MM.1S (cell line): ENCODE measurements around the gene PHAF1.
A peak's percentile ranks its signal among the peaks of the same experiment; 100 is the strongest.

ENCODE experiments used
- DNase-seq: peaks from one replicate; pipeline ENCODE4 v3.0.0-alpha.2; 2015
- H2AFZ ChIP-seq: fragments of 300-600 bp; sonication (generic); 2 replicates; pipeline ENCODE4 v1.6.0; 2016; ENCODE audit warnings: antibody characterized with exemption, low read length
- H3F3A ChIP-seq: fragments of 300-600 bp; sonication (generic); 2 replicates; pipeline ENCODE4 v1.6.1; 2016; ENCODE audit warnings: mild to moderate bottlenecking, antibody characterized with exemption, low read length, moderate library complexity, mixed read lengths; ENCODE audit not compliant: insufficient read depth
- H3K27ac ChIP-seq: fragments of 300-600 bp; sonication (generic); 2 replicates; pipeline ENCODE4 v1.5.1; 2016; ENCODE audit warnings: mild to moderate bottlenecking, low read length
- H3K27me3 ChIP-seq: fragments of 300-600 bp; sonication (generic); replicated peaks from 2 replicates; pipeline ENCODE4 v1.6.0; 2016; ENCODE audit warnings: low read length; ENCODE audit not compliant: insufficient read depth
- H3K36me3 ChIP-seq: fragments of 300-600 bp; sonication (generic); replicated peaks from 2 replicates; pipeline ENCODE4 v1.6.1; 2016; ENCODE audit warnings: mild to moderate bottlenecking, low read length, mixed read lengths; ENCODE audit not compliant: insufficient read depth
- H3K4me1 ChIP-seq: fragments of 300-600 bp; sonication (generic); 2 replicates; pipeline ENCODE4 v1.6.1; 2016; ENCODE audit warnings: low read length, mixed read lengths
- H3K4me2 ChIP-seq: fragments of 300-600 bp; sonication (generic); 2 replicates; pipeline ENCODE4 v1.6.0; 2016; ENCODE audit warnings: low read depth, low read length
- H3K4me3 ChIP-seq: fragments of 300-600 bp; sonication (generic); 2 replicates; pipeline ENCODE4 v1.5.1; 2016; ENCODE audit warnings: low read length, mixed read lengths
- H3K79me2 ChIP-seq: fragments of 300-600 bp; sonication (generic); 2 replicates; pipeline ENCODE4 v1.6.1; 2016; ENCODE audit warnings: mixed run types, low read length, mixed read lengths
- H3K9ac ChIP-seq: fragments of 300-600 bp; sonication (generic); 2 replicates; pipeline ENCODE4 v1.6.1; 2016; ENCODE audit warnings: low read length, mixed read lengths
- H3K9me2 ChIP-seq: fragments of 300-600 bp; sonication (generic); replicated peaks from 2 replicates; pipeline ENCODE4 v1.6.1; 2016; ENCODE audit warnings: mild to moderate bottlenecking, low read length, mixed read lengths; ENCODE audit not compliant: insufficient read depth
- H3K9me3 ChIP-seq: fragments of 300-600 bp; sonication (generic); replicated peaks from 2 replicates; pipeline ENCODE4 v1.6.1; 2016; ENCODE audit warnings: mild to moderate bottlenecking, low read length, mixed read lengths; ENCODE audit not compliant: insufficient read depth
- H4K20me1 ChIP-seq: fragments of 300-600 bp; sonication (generic); 2 replicates; pipeline ENCODE4 v1.6.1; 2016; ENCODE audit warnings: mild to moderate bottlenecking, low read length, moderate library complexity, mixed read lengths; ENCODE audit not compliant: insufficient read depth
- EZH2 ChIP-seq: fragments of 300-600 bp; sonication (generic); optimal IDR thresholded peaks from 2 replicates; pipeline ENCODE3; 2017; ENCODE audit warnings: low read depth, mild to moderate bottlenecking, antibody characterized with exemption, low read length, mixed read lengths
- EZH2phosphoT487 ChIP-seq: fragments of 300-600 bp; sonication (generic); IDR thresholded peaks from 2 replicates; pipeline ENCODE4 v1.6.1; 2018; ENCODE audit warnings: antibody characterized with exemption, low read length
- TF ChIP-seq, protein P1 (sequence below): fragments of 300-600 bp; sonication (generic); IDR thresholded peaks from 2 replicates; pipeline ENCODE4 v1.5.1; 2016; ENCODE audit warnings: antibody characterized with exemption, low read length, mixed read lengths

Gene PHAF1

DNA sequence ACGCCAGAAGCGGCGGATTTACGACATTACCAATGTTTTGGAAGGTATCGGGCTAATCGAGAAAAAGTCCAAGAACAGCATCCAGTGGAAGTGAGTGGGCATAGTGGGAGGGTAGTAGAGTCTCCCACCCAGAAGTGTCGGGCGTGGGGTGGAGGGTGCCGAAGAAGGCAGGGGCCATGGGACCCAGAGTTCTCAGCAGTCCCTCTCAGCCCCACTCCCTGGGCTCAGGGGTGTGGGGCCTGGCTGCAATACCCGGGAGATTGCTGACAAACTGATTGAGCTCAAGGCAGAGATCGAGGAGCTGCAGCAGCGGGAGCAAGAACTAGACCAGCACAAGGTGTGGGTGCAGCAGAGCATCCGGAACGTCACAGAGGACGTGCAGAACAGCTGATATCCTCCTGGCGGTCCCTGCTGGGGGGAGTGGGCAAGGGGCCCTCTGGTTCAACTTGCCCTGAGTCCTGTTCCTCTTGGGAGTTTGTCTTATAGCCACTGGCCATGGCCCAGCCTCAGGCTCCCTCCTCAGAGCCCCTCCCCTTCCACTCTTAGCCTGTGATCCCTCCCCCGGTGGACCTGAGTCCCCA is 83.1 kb downstream of the PHAF1 start:
- Histone ChIP-seq H3K4me1 (peaks cover 9% of the 10 kb centered on the region; the same call in 1 of the 2 replicates), H3K4me2 (peak overlapping the region; percentile 97), H3K36me3 (peaks cover 16% of the 10 kb centered on the region; the same call in 1 of the 2 replicates), H3F3A (no peaks in the 10 kb centered on the region), H3K4me3 (peak overlapping the region; percentile 99), H3K27me3 (no peaks in the 10 kb centered on the region), H3K27ac (peak overlapping the region; percentile 23; the same call in 1 of the 2 replicates), H4K20me1 (no peaks in the 10 kb centered on the region), H3K9ac (peak overlapping the region; percentile 94), H3K79me2 (peaks cover 48% of the 10 kb centered on the region), H2AFZ (no peak overlapping the region), H3K9me2 (no peaks in the 10 kb centered on the region), H3K9me3 (no peaks in the 10 kb centered on the region)
- TF ChIP-seq EZH2phosphoT487: no peak
- TF ChIP-seq, protein P1, sequence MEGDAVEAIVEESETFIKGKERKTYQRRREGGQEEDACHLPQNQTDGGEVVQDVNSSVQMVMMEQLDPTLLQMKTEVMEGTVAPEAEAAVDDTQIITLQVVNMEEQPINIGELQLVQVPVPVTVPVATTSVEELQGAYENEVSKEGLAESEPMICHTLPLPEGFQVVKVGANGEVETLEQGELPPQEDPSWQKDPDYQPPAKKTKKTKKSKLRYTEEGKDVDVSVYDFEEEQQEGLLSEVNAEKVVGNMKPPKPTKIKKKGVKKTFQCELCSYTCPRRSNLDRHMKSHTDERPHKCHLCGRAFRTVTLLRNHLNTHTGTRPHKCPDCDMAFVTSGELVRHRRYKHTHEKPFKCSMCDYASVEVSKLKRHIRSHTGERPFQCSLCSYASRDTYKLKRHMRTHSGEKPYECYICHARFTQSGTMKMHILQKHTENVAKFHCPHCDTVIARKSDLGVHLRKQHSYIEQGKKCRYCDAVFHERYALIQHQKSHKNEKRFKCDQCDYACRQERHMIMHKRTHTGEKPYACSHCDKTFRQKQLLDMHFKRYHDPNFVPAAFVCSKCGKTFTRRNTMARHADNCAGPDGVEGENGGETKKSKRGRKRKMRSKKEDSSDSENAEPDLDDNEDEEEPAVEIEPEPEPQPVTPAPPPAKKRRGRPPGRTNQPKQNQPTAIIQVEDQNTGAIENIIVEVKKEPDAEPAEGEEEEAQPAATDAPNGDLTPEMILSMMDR: no peak
- no peak for TF ChIP-seq EZH2
- DNase-seq: no peak

DNA sequence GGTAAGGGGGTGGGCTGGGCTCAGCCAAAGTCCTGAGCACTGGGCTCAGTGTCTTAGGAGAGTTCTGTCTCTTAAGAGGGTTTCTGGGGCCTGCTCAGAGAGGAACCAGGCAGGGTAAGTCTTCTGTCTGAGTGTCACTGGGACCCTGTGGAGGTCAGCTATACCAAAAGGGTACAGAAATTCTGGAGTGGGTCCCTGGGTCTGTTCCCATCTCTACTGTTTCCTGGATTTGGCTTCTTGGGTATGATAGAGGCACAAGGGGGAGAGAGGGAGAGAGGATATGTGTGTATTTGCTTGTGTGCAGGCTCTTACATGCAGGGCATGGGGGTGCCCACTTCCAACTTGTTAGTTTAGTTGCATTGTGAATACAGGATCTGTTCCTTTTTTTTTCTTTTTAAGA is 83.8 kb downstream of the PHAF1 start:
- H3F3A ChIP-seq: no peaks in the 10 kb centered on the region

DNA sequence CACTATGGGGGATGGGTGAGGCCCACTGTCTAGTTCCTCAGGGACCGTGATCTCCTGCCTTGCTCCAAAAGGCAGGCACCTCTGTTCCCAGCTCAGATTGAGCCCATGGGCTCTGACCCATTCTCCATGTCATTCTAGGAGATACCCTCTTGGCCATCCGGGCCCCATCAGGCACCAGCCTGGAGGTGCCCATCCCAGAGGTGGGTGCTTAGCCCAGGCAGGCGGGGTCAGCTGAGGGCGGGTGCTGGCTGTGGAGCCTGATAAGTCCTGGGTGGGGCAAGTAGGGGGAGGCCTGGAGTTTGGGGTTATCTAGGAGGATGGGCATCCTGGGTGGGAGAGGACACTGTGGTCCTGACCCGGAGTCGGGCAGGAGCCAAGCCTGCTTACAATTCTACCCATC is 84.5 kb downstream of the PHAF1 start:
- Histone ChIP-seq H3K4me1 (peaks cover 9% of the 10 kb centered on the region; the same call in 1 of the 2 replicates), H3K79me2 (peaks cover 48% of the 10 kb centered on the region), H3F3A (no peaks in the 10 kb centered on the region), H3K36me3 (peaks cover 16% of the 10 kb centered on the region; the same call in 1 of the 2 replicates), H3K4me2 (no peak overlapping the region), H3K9me2 (no peaks in the 10 kb centered on the region), H4K20me1 (no peaks in the 10 kb centered on the region), H3K27ac (no peak overlapping the region), H3K9ac (no peak overlapping the region), H3K27me3 (no peaks in the 10 kb centered on the region), H3K9me3 (no peaks in the 10 kb centered on the region), H2AFZ (no peak overlapping the region), H3K4me3 (no peak overlapping the region)
- DNase-seq: no peak
- no peak for TF ChIP-seq EZH2phosphoT487
- TF ChIP-seq, protein P1: no peak
- no peak for TF ChIP-seq EZH2

More for the DNA sequence above, 83.8 kb downstream of the PHAF1 start:
- peaks cover 48% of the 10 kb centered on the region for H3K79me2 ChIP-seq
- no peaks in the 10 kb centered on the region for H3K9me2 ChIP-seq
- no peaks in the 10 kb centered on the region for H4K20me1 ChIP-seq
- H3K4me3 ChIP-seq: peak overlapping the region; percentile 99; the same call in 1 of the 2 replicates
- peaks cover 9% of the 10 kb centered on the region; the same call in 1 of the 2 replicates for H3K4me1 ChIP-seq
- H3K27ac ChIP-seq: no peak overlapping the region
- peaks cover 16% of the 10 kb centered on the region; the same call in 1 of the 2 replicates for H3K36me3 ChIP-seq
- DNase-seq: no peak
- peak overlapping the region; percentile 94; the same call in 1 of the 2 replicates for H3K9ac ChIP-seq
- H3K9me3 ChIP-seq: no peaks in the 10 kb centered on the region
- no peaks in the 10 kb centered on the region for H3K27me3 ChIP-seq
- no peak overlapping the region for H2AFZ ChIP-seq
- TF ChIP-seq, protein P1: no peak
- TF ChIP-seq EZH2 (no peak), EZH2phosphoT487 (no peak)
- peak overlapping the region; percentile 97; the same call in 1 of the 2 replicates for H3K4me2 ChIP-seq
